ENCODE measurements around the gene TTYH2.

Gene TTYH2

DNA sequence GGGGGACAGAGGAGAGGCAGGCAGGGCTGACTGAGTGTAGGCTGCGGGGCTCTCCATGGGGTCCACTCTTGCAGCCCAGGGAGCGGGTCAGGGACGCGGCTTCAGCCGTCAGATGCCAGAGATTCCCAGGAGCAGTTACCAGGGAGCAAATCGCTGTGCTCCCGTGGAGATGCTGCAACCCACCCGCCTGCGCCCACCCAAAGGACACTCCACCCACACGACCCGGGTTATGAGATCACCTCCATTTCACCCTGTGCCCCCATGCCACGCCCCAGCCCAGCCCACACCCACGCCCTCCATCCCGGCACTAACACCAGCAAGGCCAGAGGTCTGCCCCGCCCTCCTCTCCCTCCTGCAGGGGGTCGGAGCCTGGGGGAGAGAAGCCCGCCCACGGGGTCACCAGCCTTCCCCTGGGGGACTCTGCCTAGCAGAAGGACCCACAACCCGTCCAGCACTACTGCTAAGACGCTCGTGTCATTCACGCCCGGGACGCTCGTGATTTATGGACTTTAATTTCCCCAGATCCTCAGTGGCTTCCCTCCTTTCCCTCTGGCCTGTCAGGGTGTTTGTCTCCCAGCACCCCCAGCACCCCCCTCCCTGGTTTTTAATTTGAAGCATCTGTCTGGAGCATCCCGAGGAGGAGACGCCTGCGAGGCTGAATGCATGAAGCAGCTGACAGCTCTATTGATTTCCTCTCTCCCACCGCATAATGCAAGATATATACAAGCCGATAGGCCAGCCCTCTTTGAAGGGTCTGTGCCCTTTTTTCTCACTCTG lies 16.6 kb upstream of the TTYH2 start:
- no peak for FAIRE-seq

DNA sequence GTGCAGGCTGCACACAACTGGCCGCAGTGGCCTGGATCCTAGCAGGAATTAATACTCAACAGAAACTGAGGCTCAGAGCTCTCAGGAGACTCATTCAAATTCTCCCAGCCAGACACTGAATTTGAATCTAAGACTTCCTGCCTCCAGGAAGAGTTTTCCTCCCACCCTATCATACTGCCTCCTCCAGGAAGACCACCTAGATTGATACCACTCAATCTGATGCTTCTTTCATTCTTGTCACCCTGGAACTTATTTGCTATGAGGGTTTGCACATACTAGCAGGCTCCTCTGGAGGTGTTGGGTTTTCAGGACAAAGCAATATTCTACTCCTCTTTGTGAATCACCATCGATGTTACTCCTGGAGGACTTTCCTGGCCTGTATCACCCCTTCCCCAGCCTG lies 15.6 kb upstream of the TTYH2 start:
- FAIRE-seq, result no peak

- no peak for FAIRE-seq
These were observed 14.7 kb upstream of the TTYH2 start for GRCh38 chr17:74198694-74199093.

DNA sequence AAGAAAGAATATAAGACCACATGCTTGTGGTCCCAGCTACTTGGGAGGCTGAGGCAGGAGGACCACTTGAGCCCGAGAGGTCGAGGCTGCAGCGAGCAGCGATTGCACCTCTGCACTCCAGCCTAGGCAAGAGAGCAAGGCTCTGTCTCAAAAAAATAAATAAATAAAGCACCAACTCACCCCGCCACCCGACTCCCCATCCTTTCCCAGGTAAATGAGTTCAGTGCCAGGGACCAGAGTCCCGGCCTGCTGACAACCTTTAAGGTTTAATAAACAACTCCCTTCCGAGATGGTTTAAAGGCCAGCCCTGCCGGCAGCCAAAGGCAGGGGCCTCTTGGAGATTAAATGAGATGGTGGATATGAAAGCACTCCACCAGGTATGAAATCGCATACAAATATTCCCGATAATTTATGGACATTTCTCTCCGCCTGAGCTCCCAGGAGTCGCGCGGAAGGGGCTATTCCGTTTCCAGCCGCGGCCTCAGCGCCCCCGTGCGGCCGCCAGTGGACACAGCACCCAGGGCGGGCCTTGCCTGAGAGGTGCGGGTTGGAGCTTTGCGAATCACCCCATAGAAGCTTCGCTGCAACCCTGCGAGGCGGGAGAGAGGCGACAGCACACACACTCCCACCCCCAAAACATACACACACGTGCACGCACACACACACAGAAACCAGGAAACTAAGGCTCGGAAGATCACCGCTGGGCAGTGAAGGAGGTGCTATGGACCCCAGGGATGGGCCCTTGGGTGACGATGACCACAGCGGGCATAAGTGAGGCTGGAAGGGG lies 13.9 kb upstream of the TTYH2 start:
- FAIRE-seq, result no peak

DNA sequence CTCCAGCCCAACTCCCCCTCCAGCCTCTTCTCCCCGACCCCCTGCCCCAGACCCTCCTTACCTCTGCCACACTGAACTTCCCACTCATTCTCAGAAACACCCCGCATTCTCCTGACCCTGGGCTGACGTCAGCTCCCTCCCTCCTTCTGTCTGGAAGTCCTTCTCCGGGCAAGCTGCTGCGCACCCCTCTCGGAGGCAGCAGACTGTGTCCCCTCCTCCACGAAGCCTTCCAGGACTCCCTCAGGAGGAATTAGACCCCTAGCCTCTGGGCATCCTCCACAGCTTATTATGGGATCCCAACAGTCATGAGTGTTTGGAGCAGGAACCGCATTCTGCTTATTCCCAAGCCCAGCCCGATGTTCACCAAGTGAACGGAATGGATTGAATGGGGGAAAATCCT lies 13.3 kb upstream of the TTYH2 start:
- no peak for FAIRE-seq

DNA sequence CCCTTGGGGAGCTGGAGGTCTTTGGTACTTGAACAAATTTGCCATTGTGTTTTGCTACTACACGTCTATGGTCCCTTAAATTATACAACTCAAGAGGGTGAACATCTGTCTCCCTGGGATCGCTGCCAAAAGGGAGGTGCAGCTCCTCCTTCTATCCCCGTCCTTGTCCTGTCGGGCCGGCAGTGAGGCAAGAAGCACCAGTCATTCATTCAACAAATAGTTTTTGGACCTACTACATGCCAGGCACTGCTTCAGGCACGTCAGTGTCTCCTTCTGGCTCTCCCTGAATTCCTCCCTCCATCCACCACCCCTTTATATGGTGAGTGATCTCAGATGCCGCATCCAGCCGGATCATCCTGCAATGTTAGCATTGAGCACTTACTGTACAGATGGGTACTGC lies 12.1 kb upstream of the TTYH2 start:
- FAIRE-seq, result no peak

GRCh38 chr17:74201948-74202347 lies 11.4 kb upstream of the TTYH2 start:
- FAIRE-seq, result no peak

DNA sequence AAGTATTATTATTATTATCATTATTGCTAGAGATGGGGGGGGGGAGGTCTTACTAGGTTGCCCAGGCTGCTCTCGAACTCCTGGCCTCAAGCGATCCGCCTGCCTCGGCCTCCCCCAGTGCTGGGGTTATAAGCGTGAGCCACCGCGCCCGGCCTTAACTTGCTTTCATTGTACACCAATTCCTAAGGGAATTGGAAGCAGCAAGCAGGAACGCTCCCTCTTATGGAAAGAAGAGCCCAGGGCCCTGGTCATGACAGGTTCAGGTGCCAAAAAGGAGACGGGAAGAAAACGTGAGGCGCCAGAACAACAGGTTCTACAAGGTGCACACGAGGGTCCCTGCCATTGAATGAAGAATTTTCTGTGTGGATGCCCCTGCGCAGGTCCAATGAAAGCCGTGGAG lies 10.4 kb upstream of the TTYH2 start:
- no peak for FAIRE-seq

DNA sequence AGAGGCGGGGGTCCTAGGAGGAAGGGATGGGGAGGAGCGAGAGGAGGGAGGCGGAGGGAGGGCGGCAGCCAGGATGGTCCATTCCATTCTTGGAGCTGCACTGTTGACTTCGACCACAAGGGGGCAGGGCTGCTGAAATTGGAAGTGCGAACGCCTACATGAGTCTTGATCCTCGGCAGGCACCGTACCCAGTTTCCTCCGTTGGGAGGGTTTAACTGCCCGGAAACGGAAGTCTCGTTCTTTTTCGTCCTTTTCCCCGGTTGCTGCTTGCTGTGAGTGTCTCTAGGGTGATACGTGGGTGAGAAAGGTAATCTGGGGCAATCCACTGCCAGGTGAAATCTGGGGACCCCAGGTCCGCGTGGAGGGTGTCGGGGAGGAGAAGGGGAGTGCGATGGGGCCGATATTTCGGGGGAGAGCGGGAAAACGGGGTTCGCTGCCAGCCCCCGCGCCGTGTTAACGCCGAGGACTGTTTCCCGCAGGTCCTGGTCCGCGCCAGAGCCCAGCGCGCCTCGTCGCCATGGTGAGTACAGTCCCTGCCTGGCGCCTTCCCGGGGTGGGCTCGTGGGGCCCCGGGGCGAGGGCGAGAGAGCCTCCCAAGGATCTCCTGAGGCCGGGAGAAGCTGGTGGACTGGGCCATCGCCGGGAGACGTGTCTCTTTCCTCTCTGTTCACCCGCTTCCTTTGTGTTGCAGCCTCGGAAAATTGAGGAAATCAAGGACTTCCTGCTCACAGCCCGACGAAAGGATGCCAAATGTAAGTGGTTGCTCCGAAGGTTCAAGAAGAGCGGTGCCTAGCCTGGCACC lies 9.7 kb upstream of the TTYH2 start, which contains the start of gene RPL38:
RPL38 (plus strand) TSS at position 240 of the 802 bp plus-strand sequence; CDS start at position 518, 278 bp downstream.
- peak; percentile 84 for FAIRE-seq

DNA sequence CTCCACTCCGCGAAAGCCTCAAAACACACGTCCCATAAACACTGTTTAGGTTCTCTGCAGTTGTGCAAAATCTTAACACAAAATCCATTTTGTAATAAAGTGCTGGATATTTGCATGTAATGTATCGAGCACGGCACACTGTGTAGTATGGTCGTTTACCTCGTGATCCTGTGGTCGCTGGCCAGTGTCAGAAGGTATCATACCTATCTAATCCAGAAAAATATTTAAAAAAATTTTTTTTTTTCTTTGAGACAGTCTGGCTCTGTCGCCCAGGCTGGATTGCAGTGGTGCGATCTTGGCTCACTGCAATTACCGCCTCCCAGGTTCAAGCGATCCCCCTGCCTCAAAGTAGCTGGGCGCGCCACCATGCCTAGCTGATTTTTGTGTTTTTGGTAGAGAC lies 8.9 kb upstream of the TTYH2 start:
- FAIRE-seq, result no peak

DNA sequence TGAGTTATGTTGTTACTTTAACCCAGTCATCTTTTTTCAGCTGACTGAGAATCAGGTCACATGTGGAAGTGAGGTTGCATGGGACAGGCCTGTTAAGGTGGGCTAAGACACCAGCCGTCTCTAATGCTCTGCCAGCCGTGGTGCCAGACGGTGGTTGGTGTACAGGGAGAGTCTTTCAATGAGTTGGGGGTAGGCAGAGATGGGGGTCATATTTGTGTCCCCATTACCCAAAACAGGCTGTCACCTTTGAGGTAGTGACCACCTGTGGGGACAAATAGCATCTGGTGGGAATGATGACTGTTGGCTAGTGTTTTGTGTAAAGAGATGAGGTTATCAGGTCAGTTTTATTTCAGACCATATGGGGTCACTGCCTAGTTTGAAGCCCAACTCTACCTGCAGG lies 8.1 kb upstream of the TTYH2 start:
- no peak for FAIRE-seq

- no peak for FAIRE-seq
These were observed 7.0 kb upstream of the TTYH2 start for GRCh38 chr17:74206332-74206818.

GRCh38 chr17:74210191-74211140 lies 2.9 kb upstream of the TTYH2 start:
- FAIRE-seq, result no peak

GRCh38 chr17:74211141-74211911 lies 2.0 kb upstream of the TTYH2 start:
- FAIRE-seq, result no peak

DNA sequence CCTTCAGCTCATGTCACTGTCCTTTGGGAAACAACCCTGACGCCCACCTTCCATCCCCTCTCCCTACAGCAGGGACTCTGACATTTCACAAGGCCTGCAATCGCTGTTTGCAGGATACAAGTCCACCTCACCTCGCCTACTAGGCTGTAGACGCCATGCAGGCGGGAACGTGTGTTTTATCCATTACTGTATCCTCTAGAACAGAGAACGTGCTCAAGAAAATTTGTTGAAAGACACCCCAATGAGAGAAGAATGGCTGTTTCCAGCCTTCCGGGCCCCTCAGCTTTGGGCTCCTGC lies 1.5 kb upstream of the TTYH2 start:
- no peak for FAIRE-seq

GRCh38 chr17:74212209-74212912 lies 1.0 kb upstream of the TTYH2 start:
- FAIRE-seq, result no peak

DNA sequence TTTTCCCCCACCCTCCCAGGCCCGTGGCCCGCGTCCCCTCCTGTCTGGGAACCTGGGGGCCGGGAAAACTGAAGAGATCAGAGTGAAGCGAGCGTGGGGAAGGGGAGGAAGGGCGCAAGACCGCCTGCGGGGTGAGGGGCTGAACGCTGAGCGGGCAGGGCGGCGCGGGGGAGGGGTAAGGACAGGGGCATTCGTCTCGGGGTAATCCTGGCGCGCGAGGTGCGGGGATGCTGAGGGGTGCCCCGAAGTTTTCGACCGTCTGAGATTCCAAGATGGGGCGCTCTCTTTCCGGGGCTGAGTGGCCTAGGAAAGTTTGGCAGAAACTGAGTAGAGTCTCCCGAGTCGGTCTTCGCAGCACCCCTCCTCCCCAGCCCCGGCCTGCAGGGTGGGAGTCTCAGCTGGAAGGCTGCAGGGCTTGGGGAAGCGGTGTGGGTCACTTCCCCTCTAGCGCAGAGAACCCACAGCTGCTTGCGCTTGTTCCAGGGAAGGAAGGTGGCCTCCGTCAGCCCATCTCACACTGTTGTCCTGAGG lies 555 bp downstream of the TTYH2 start:
- FAIRE-seq, result no peak

DNA sequence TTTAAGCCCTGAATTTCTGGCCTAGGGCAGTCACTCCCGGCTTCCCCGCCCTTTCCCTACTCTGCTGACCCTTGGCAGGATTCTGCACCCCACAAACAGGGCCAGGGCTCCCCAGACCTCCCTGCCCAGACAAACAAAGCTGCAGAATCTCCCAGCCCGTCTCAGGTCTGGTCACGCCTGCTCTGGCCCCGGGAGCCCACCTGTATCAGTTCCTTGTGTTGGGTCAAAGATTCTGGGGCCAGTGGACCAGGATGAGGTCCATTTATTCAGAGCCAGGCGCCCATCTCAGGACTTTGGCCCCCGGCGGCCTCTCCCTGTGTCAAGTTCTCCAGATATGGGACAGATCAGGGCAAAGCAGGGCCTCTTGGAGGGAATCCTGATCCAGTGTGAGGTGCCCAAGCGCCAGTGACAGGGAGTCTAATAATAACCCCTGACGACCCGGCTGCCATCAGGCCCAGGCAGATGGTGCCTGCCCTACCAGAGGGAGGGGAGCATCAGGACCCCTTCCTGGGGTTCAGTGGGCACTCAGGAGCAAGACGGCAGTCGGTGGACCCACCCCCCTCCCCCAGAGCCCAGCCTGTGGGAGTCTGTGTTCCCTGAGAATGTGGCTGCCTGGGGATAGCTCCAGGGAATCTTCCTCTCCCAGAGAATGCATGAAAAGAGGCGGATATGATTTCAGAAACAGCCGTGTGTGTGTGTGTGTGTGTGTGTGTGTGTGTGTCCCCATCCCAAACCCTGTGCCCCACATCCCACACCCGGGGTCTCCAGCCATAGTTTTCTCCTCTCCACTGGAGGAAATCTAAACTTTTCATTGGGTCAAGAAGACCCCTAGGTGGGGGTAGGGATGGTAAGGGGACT lies 1.3 kb downstream of the TTYH2 start:
- no peak for FAIRE-seq

GRCh38 chr17:74215342-74215727 lies 2.0 kb downstream of the TTYH2 start:
- FAIRE-seq, result no peak

Data from endometrium (tissue), 2 donors.